ENCODE measurements around the gene IL11RA. TPM values are rescaled to one million over a fixed set of nuclear protein-coding genes. Genes with fewer than 3 reads are reported as not detected.

Gene IL11RA
- total and polyA plus RNA-seq, 9 of the 15 experiments (the other 6 are each of a cell fraction or from before 2014, with no cell fraction given) = 0.11 to 5.8 (median 2.8) TPM

DNA sequence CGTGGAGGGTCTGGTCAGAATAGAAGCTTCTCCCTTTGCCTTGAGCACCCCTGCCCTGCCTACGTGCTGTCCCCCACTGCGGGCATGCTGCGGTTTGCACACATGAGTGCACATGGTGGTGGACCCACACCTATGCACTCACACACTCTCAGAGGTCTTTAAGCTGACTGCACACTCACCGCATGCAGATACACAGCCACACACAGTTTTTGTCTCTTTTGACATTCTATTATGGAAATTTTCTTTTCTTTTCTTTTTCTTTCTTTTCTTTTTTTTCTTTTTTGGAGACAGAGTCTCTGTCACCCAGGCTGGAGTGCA lies 22.5 kb upstream of the IL11RA start:
- no peak for TF ChIP-seq CC2D1A (IDR thresholded peaks at IDR 0.05)
- CTCF ChIA-PET (ENCODE audit: low intra/inter-chr PET ratio) = no interaction called here
- Histone ChIP-seq H4K20me1 (replicated peaks; ENCODE audit: control insufficient read depth, insufficient read depth, low read length) (0 out of 2 replicates have a peak, but pooled peaks cover 4% of the 10 kb centered on the region), H3K9me3 (replicated peaks; ENCODE audit: control insufficient read depth, insufficient read depth, low read depth, low read length) (no peaks in the 10 kb centered on the region), H3K4me2 (ENCODE audit: insufficient read depth, low read length) (peak overlapping the region; percentile 41; the same call in 1 of the 2 replicates), H3K4me1 (replicated peaks in 1 of 2; ENCODE audit: control insufficient read depth in 2 of 2, insufficient read depth in 2 of 2, low read length in 2 of 2) (peaks cover 0 to 19% of the 10 kb centered on the region in 2 experiments; a peak in 4 of 5 replicates), H3K4me3 (no peak overlapping the region), H3K27me3 (ENCODE audit: control insufficient read depth in 2 of 2, insufficient read depth in 2 of 2, low read length in 2 of 2) (peaks cover 14 to 55% of the 10 kb centered on the region in 2 experiments; a peak in 4 of 5 replicates), H3K36me3 (ENCODE audit: control insufficient read depth, insufficient read depth, low read length) (no peaks in the 10 kb centered on the region), H3K27ac (ENCODE audit: extremely low read depth, low read depth, low read length) (no peak overlapping the region), H3K79me2 (ENCODE audit: control insufficient read depth, insufficient read depth, low read length) (no peaks in the 10 kb centered on the region), H3K9me1 (ENCODE audit: control insufficient read depth, insufficient read depth, low read length) (no peaks in the 10 kb centered on the region), H3K9ac (ENCODE audit: insufficient read depth in 1 of 2, low read depth in 2 of 2, low read length in 2 of 2) (no peak overlapping the region), H2AFZ (ENCODE audit: low read depth, low read length) (no peak overlapping the region)
- intact Hi-C loops (cut with micrococcal nuclease) = no loop called here
- no TSS peak for BruUV-seq (replicated peaks)
- WGBS (ENCODE audit: insufficient coverage, low coverage, missing lambda C conversion rate) = 3% methylated on average over 5 of the region's 5 CpGs
- FAIRE-seq = no peak
- in situ Hi-C loops (cut with MboI) = no loop called here
- POLR2A ChIA-PET = no interaction called here
- DNase-seq (ENCODE audit: extremely low read depth in 1 of 4, low spot score in 3 of 4) = no peak
- ATAC-seq = no peak

DNA sequence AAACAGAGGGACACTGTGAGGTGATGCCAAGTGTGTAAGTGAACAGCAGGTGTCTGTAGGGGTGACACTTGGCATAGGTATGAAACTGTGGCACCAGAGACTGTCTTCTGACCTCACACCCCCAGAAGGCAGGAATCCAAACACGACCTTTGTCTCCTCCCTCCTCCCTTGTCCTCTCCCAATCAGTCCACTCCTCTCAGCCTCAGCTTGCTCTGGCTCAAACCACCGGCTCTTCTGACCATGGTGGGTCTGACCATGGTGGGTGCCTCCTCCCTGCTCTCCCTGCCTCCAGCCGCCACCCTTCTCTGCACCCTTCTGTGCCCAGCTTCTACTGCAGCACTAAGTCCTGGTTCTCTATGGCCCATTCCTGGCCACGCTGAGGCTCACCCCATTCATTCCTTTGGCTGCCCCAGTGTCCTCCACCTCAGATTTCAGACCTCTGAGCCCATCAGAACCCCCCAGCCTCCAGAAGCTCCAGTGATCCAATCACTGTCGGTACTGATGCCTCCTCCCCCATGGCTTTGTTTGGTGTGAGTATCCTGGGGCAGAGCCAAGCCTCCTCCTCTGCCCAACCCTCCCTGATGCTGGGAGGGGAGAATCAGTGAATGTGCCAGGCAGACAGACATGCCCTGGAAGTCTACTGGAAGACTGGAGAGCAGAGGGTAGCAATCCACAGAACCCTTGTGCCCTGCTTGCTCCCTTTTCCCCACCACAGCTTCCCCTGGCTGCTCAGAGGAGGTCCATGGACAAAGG lies 21.4 kb upstream of the IL11RA start:
- FAIRE-seq = no peak

More for the DNA sequence above, 21.4 kb upstream of the IL11RA start:
- 0 out of 2 replicates have a peak, but pooled peaks cover 4% of the 10 kb centered on the region for H4K20me1 ChIP-seq (replicated peaks; ENCODE audit: control insufficient read depth, insufficient read depth, low read length)
- peaks cover 0 to 18% of the 10 kb centered on the region in 2 experiments; a peak in 4 of 5 replicates for H3K4me1 ChIP-seq (replicated peaks in 1 of 2; ENCODE audit: control insufficient read depth in 2 of 2, insufficient read depth in 2 of 2, low read length in 2 of 2)
- ChIA-PET CTCF (ENCODE audit: low intra/inter-chr PET ratio) (no interaction called here), POLR2A (no interaction called here)
- no peak overlapping the region for H3K4me3 ChIP-seq
- no peak overlapping the region for H3K27ac ChIP-seq (ENCODE audit: extremely low read depth, low read depth, low read length)
- H3K4me2 ChIP-seq (ENCODE audit: insufficient read depth, low read length) = no peak overlapping the region
- no peak overlapping the region for H2AFZ ChIP-seq (ENCODE audit: low read depth, low read length)
- ATAC-seq (no peak), DNase-seq (ENCODE audit: extremely low read depth in 1 of 4, low spot score in 3 of 4) (no peak)
- in situ Hi-C loops (cut with MboI) = no loop called here
- intact Hi-C loops (cut with micrococcal nuclease) = no loop called here
- no peaks in the 10 kb centered on the region for H3K9me1 ChIP-seq (ENCODE audit: control insufficient read depth, insufficient read depth, low read length)
- no TSS peak for BruUV-seq (replicated peaks)
- no peak overlapping the region for H3K9ac ChIP-seq (ENCODE audit: insufficient read depth in 1 of 2, low read depth in 2 of 2, low read length in 2 of 2)
- no peaks in the 10 kb centered on the region for H3K9me3 ChIP-seq (replicated peaks; ENCODE audit: control insufficient read depth, insufficient read depth, low read depth, low read length)
- 6% methylated on average over 4 of the region's 5 CpGs for WGBS (ENCODE audit: insufficient coverage, low coverage, missing lambda C conversion rate)
- H3K27me3 ChIP-seq (ENCODE audit: control insufficient read depth in 2 of 2, insufficient read depth in 2 of 2, low read length in 2 of 2) = peaks cover 14 to 47% of the 10 kb centered on the region in 2 experiments; a peak in 4 of 5 replicates
- TF ChIP-seq CBX3 (IDR thresholded peaks at IDR 0.05; ENCODE audit: borderline replicate concordance in 1 of 2, low read length in 2 of 2) = no peak
- TF ChIP-seq ARNT (IDR thresholded peaks at IDR 0.05) = no peak
- TF ChIP-seq FOXJ2 (tag; IDR thresholded peaks at IDR 0.05) = no peak
- TF ChIP-seq FOXK1 (CRISPR knock-in tag; IDR thresholded peaks at IDR 0.05; ENCODE audit: borderline replicate concordance) = no peak
- H3K36me3 ChIP-seq (ENCODE audit: control insufficient read depth, insufficient read depth, low read length) = peaks cover 9% of the 10 kb centered on the region; the same call in 1 of the 3 replicates
- peaks cover 1% of the 10 kb centered on the region; the same call in 1 of the 3 replicates for H3K79me2 ChIP-seq (ENCODE audit: control insufficient read depth, insufficient read depth, low read length)
